HG03025 (cell line): ENCODE results near the gene NUP107.
"Not testable (repeated sequence)": the region's sequence is repeated elsewhere in the genome, so short reads cannot be mapped to it uniquely, and the experiment has no call there.

Experiments
- ATAC-seq: cut with Tn5 transposase; IDR thresholded peaks from one replicate; pipeline ENCODE4 v1.9.1; 2021; ENCODE audit warnings: mild to moderate bottlenecking, moderate library complexity; ENCODE audit not compliant: unreplicated experiment, low FRiP score

Gene NUP107

DNA sequence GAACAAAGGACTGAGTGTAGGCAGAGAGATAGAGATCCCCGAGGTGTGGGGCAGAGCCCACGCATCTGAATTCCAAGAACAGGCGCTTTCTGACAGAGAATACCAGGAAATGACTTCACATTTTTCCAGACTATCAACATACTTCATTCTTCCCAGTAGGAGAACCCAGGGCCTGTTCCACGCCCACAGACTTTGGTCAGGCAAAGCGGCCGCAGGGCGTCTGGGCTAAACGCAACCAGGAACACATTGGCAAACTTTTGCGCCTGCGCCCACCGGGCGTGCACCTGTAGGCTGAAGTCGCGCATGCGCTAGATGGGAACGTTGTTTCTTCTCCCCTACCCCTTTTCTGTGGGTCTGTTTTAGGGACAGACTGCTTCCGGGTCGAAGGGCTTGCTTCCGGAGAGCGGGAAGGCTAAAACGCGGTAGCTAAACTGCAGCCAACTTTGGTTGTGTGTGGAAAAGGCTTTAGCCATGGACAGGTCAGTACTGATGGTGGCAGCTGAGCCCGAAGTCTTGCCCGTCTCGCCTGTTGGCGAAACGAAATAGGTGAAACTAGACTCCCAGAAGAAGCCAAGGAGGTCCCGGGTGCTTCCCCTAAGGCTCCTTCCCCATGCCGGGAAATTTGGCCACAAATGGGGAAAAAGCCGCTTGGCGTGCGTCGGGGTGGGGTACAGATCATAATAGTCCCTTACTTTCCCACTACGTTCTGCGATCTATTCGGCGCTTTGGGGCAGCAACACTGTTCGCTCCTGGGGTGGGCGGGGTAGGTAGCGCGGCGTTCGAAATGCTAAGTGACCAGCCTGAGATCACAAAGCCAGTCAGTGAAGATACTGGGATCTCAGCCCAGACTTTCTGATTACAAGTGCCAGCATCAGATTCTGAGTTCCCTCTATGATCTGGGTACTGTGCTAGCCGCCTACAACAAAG lies at the start of gene NUP107:
Gene NUP107, plus strand, starts transcription at position 384 of the 927 bp plus-strand sequence. Its CDS starts 88 bp downstream, at position 472.
- ATAC-seq = peak; percentile 98

DNA sequence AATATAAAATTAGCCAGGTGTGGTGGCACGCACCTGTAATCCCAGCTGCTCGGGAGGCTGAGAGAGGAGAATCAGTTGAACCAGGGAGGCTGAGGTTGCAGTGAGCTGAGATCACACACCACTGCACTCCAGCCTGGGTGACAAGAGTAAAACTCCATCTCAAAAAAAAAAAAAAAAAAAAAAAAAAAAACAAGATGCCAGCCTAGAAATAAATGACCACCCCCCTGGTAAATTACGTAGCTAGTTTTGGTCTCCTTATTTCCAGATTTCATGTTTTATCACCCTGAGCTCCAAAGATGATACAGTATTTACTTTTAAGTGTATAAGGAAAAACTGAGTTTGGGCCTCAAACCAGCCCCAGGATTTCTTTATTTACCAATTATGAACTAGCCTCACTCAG lies 49.3 kb upstream of the NUP107 start:
- ATAC-seq = not testable (repeated sequence)

DNA sequence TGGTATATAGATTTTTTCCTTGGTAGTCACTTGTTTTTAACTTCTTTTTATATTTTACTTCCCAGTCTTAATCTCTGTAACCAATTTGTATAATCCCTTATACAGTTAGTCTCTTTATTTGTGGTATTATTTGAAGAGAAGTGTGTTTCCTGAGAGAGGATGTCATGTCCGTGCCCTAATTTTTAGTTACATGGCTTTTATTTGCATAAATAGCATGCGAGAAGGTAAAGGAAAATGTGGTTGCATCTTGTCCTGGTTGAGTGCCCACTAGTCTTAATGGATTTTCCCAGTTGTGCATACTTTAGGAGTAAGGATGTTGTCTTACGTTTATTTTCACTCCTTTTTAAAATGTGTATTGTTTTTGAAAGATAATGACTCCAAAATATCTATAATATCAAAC lies 48.6 kb upstream of the NUP107 start:
- no peak for ATAC-seq

DNA sequence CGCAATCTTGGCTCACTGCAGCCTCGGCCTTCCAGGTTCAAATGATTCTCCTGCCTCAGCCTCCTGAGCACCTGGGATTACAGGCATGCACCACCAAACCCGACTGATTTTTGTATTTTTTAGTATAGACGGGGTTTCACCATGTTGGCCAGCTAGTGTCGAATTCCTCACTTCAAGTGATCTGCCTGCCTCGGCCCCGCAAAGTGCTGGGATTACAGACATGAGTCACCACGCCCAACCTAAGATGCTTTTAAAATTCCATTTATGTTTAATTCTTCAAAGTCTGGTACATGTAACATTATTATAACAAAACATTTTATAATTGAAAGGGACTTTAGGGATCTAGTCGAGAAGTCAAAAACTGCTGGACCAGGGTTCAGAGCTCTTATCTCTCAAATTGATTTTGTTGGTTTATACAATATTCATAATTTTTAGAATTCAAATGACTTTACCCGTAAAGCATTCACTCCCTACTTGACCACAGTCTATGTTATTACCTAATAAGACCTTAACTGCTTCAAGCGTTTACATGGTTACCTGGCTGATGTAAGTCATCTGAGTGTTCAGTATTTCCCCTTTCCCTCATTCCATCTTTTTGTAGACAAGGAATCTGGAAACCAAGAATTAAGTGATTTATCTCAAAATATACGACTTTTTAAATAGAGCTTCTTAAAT lies 47.9 kb upstream of the NUP107 start:
- ATAC-seq = no peak

DNA sequence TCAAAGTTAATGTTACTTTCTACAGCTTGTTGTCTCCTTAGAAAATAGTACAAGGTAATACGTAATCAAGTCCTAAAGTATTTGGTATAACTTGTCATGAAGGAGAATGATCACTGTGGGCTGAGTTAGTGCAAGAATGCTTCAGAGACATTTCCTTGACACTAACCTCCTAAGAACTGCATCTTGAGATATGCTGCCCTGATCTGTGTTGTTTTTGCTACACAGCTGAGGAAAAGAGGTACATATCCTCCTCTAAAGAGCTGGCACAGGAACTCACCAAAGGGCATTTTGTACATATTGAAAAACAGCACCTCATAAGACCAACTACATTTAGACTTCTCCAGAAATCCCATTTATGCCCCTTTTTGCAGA lies 47.4 kb upstream of the NUP107 start:
- ATAC-seq = no peak

DNA sequence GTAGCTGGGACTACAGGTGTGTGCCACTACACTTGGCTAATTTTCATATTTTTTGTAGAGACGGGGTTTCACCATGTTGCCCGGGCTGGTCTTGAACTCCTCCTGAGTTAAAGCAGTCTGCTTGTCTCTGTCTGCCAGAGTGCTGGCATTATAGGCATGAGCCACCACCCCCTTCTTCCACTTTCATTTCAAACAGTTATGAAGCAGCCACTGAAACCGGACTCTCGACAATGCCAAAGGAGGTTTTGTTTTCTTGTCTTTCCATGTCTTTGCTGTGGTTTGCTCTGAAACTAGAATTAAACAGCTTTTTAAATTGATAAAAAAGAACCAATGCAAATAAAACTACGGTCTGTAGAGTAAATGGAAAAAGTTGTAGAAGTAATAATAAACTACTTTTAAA lies 45.6 kb upstream of the NUP107 start:
- peak; percentile 87 for ATAC-seq

DNA sequence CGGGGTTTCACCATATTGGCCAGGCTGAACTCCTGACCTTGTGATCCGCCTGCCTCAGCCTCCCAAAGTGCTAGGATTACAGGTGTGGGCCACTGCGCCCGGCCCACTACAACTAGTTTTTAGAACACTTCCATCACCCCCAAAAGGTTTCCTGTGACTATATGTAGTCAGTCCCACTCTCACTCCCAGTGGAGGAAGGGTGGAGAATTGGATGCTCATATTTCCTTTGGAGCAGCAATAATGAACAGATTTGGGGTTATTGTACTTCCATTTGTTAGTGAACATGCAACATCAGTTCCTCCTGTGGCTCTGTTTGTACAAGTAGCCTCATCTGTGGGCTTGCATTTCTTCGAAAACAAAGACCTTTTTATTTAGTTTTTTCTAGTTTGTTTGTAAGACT lies 40.3 kb upstream of the NUP107 start:
- ATAC-seq = no peak

DNA sequence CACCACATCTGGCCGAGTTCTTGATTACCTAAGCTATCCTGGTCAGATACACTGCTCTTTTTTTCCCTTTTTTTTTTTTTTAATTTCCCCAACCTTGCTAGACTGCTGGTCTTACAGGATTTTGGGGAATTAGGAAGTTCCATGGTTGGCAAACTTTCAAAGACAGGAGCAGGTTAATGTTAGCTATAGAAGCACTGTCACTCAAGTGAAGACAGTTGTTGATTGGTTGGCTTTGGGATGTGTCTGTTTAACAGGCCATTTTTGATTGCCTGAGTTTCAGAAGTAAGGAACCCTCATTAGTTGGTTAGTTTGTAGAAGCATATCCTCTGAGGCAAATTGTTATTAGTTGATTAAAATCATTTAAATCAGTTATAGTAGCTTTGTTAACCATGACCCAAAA lies 39.3 kb upstream of the NUP107 start:
- ATAC-seq = no peak

DNA sequence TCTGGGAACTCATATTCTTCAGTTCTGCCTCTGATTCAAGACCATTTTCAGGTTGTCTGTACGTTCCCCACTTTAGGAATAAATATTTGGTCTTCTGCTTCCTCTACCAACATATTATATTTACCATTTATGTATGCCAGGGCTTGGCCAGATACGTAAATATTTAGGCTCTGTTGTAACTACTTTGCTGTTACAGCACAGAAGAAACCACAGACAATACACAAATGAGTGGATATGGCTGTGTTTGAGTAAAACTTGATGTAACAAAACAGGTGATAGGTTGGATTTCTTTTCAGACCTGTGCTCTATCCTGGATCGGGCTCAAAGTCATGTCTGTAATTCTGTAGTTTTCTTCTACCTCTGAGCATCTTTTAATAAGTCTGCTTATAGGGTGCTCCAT lies 38.6 kb upstream of the NUP107 start:
- ATAC-seq = no peak

DNA sequence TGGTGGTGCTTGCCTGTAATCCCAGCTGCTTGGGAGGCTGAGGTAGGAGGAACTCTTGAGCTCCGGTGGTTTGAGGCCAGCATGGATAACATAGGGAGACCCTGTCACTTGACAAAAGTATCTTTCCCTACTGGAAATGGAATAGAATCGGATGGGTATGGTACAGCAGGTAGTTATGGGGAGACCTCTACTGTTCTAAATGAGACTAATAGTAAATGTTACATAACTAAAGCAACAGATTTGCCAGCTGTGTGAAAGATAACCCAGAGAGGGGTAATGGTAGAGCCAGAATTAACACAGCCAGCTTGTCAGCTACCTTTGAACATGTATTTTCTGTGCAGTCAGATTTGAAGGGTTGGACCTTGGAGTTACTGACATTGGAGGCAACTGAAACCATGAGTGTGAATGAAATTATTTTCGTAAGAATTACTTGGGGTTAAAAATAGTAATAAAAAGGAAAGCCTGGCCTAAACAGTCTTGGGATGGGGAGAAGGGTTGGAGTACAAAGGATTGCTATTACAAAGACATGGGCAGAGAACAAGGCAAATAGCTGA lies 21.7 kb upstream of the NUP107 start:
- no peak for ATAC-seq

DNA sequence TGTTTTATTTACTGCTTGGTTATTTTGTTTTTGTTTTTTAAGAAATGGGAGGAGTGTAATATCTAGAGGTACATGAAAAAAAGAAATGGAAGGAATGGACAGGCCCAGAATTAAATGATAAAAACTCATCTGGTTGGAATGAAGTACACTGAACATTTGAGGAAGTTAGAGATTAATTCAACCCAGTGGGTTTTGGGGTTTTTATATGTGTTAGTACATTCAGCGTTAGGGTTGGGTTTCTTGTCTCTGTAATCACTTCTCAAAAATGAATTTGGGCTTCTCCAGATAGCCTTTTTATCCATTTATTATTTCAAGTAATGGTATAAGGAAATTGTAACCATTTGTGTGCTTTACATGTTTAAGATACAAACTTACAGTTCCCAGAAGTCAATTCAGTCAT lies 19.5 kb upstream of the NUP107 start:
- ATAC-seq = no peak

DNA sequence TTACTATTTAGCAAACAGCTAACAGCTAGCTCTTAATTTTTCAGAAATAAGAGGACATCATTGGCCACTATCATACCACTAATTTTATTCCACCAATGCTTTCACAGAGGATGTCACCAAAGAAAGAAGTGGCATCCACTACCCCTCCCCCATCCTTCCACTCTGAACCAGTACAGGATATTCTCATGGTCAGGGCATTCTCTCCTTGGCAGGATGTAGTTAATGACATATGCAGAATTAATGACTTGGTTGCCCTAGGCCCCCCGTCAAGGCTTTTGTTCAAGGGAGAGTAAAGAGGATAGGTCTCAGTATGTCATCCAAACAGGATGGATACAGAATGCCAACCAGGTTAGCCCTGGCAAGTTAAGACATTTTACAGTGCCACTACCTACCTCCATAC lies 18.9 kb upstream of the NUP107 start:
- no peak for ATAC-seq

DNA sequence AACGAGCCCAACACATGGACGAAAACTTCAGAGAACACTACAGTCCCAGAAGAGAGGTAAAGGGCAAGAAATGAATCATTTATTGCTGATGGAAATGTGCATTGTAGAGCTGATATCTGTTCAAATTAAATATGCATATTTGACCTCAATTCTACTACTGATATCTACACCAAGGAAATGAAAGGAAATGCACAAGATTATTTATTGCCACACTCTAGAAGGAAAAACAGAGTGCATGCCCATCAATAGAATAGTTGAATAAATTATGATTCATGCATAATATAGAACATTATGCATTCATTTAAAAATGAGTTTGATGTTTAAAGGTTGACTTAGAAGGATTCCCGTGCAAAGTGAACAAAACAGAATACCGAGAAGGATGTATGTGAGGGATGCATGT lies 15.6 kb upstream of the NUP107 start:
- no peak for ATAC-seq

DNA sequence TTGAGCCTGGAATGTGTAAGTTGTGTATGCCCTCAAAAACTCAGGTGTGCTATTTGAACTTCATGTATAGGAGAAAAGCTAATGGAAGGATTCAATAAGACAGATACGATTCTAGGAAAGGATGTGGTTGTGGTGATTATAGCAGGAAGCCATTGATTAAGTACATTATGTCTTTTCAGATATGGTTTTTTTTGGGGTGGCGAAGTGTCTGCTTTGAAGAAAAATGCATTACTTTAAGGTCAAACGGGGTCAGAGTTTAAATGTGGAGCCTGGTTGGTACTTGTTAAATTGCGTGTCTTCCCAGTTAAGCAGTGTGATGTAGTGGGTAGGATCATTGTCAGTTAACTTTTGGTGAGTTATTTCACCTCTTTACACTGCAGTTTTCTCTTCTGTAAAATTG lies 13.0 kb upstream of the NUP107 start:
- ATAC-seq = no peak

DNA sequence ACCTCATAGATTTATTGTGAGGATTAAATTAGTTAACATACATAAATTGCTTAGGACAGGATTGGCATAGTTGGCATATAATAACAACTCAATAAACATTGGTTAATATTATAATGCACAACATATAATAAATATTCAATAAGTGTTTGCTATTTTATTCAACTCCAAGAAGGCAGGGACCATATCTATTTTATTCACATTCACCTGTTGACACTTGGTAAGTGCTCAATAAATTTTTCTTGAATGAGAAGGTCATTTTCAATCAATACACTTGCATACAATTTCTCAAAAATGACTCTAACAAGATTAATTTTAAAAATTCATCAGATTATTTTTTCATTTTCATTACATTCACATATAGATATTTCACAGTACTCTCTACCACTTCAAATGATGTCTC lies 12.4 kb upstream of the NUP107 start:
- no peak for ATAC-seq

DNA sequence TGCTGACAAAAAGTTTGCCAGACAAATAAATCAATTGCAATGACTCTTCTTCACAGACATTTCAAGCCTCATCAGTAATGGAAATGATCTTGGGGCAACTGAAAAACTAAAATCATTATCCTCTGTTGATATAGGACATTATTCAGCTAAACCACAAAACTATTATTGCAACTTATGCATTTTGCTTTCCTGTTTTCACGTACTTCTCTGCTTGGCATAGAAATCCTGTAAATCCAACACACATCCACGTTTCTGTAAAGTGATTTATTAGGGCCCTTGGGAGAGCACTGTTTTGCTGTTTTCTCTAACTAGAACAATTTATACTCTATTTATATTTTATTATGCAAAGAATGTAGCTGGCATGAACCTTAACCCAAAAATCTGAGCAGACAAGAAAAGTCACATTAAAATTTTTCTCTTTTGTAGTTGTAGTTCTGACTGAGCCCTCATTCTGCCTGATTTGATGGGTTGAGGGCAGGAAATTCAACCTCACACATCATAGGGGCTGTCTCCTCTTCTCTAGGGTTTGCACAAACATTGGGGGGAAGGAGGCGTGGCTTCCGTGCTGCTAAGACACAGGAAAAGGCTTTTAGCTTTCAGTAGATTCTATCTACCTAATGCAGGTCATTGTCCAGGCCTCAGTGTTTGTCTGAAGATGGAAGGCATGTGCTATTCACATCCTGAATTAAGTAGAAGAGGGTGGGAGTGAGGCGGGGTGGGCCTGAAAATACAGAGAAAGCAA lies 11.5 kb upstream of the NUP107 start:
- ATAC-seq = no peak

DNA sequence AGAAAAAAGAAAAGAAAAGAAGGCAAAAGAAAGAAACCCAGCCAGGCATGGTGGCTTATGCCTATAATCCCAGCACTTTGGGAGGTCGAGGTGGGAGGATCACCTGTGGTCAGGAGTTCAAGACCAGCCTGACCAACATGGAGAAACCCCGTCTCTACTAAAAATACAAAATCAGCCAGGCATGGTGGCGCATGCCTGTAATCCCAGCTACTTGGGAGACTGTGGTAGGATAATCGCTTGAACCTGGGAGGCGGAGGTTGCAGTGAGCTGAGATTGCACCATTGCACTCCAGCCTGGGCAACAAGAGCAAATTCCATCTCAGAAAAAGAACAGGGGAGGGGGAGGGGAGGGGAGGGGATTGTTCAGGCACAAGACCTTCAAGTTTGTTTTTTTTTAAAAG lies 9.9 kb upstream of the NUP107 start:
- ATAC-seq = not testable (repeated sequence)

DNA sequence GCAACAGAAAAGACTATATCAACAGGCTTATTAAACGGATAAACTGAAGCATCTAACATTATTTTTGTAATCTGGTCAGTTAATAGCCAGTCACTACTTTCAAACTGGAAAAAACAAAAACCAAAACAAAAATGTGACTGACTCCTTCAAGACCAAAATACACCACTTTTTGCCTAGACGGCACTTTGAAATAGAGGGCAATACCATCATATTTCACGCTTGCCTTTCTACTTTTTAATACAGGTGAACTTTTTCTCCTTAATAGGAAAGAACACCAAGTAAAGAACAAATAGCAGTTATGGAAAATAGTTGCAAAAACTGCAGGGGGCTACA lies 550 bp upstream of the NUP107 start:
- ATAC-seq = no peak

DNA sequence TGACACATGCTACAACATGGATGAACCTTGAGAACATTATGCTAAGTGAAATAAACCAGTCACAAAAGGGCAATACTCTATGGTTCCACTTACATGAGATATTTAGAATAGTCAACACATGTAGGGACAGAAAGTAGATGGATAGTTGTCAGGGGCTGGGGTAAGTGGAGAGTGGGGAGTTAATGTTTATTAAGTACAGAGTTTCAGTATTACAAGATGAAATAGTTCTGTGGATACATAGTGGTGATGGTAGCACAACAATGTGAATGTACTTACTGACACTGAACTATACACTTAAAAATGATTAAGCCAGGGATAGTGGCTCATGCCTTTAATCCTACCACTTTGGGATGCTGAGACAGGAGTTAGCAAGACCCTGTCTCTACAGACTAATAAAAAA lies 8.7 kb downstream of the NUP107 start:
- no peak for ATAC-seq

DNA sequence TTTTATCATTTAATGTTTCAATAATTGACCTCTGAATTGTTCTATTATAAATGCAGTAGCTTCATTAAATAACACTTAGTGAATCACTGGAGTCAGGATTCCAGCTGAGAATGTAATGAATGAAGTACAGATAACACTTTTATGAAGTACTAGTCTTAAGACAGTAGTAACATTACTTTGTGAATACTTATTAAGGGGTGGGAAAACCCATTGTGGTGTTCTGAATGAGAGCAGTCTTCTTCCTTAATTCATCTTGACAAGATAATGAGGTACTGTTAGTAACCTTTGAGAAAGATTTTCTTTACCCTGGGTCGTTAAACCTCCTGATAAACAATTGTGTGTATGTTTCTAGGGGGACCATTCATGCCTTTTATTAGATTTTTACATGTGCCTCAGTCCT lies 12.7 kb downstream of the NUP107 start:
- no peak for ATAC-seq

DNA sequence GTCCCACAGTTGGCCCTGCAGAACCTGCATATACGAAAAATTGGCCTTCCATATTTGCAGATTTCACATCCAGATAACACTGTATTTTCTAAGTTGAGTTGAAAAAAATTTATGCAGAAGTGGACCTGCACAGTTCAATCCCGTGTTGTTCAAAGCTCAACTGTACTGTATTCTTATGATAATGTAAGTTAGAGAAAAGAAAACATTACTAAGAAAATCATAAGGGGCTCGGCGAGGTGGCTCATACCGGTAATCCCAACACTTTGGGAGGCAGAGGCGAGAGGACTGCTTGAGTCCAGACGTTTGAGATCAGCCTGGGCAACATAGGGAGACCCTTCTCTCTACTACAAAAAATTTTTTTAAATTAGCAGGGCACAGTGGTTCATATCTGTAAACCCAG lies 41.0 kb downstream of the NUP107 start:
- ATAC-seq = no peak
